HepG2 (cell line): ENCODE data around the gene HARS2. TPM values are rescaled to one million over a fixed set of nuclear protein-coding genes. Genes with fewer than 3 reads are reported as not detected.

Experiments
- ATAC-seq: fragments of 200-7000 bp; cut with Tn5 transposase; 3 replicates; pipeline ENCODE4 v1.9.1; 2020; ENCODE audit warnings: mild to moderate bottlenecking, moderate library complexity
- BruUV-seq: library from RNA; stranded (reverse); fragments of 400-500 nt; replicated peaks from 2 replicates; lab custom pipeline; 2021; lab: Mats Ljungman, UMichigan
- CTCF ChIA-PET: fragments of 300-600 bp; formaldehyde crosslinking; extraction: SDS; loops from one replicate; lab custom pipeline; 2021; ENCODE audit warnings: low total read pairs, inconsistent platforms, low intra/inter-chr PET ratio; lab: Yijun Ruan, JAX
- POLR2A ChIA-PET: fragments of 350-600 bp; sonication (Branson Sonifier 250); formaldehyde crosslinking; loops from one replicate; lab custom pipeline; 2020; ENCODE audit warnings: antibody characterized with exemption, inconsistent platforms; lab: Yijun Ruan, JAX
- DNase-seq: peaks from one replicate; pipeline ENCODE4 v3.0.0-alpha.2; 2015; ENCODE audit warnings: low spot score
- FAIRE-seq: peaks from 3 replicates; lab custom pipeline; 2011; peaks lifted over from hg19 to GRCh38; lab: Jason Lieb, UNC
- H2AFZ ChIP-seq: one replicate; pipeline ENCODE4 v1.6.1; 2011; ENCODE audit warnings: low read length, inconsistent platforms
- H3K27ac ChIP-seq: fragments of 300-600 bp; 3 replicates; pipeline ENCODE4 v1.8.0; 2011; ENCODE audit warnings: mixed run types, mild to moderate bottlenecking, mixed read lengths, low read length, inconsistent platforms; ENCODE audit not compliant: insufficient read depth; ENCODE audit errors: extremely low read length
- H3K27me3 ChIP-seq, 2 experiments: fragments of 200-600 bp in 1 of 2; 2 replicates in 1 of 2; 3 replicates in 1 of 2; pipeline versions ENCODE4 v1.6.0 to v1.8.0; 2011; ENCODE audit warnings: low read length in 2 of 2, mild to moderate bottlenecking in 2 of 2, moderate library complexity in 2 of 2, inconsistent platforms in 1 of 2; ENCODE audit not compliant: insufficient read depth in 2 of 2, control insufficient read depth in 1 of 2
- H3K36me3 ChIP-seq, 2 experiments: fragments of 200-600 bp in 1 of 2; replicated peaks in 1 of 2; 2 replicates in 1 of 2; 3 replicates in 1 of 2; pipeline versions ENCODE4 v1.5.1 to v1.8.0; 2011; ENCODE audit warnings: low read length in 2 of 2, inconsistent platforms in 1 of 2; ENCODE audit not compliant: insufficient read depth in 2 of 2, control insufficient read depth in 1 of 2
- H3K4me1 ChIP-seq: 2 replicates; pipeline ENCODE4 v1.5.1; 2012; ENCODE audit warnings: low read length, inconsistent platforms; ENCODE audit not compliant: insufficient read depth
- H3K4me2 ChIP-seq: 2 replicates; pipeline ENCODE4 v1.6.0; 2011; ENCODE audit warnings: low read depth, low read length, inconsistent platforms
- H3K4me3 ChIP-seq, 3 experiments: fragments of 200-600 bp in 1 of 3; sonication (generic), shearing (Covaris generic) in 1 of 3; replicated peaks in 1 of 3; 2 replicates each; pipeline ENCODE4 v1.5.1; 2011 to 2016; ENCODE audit warnings: low read length in 3 of 3, inconsistent platforms in 2 of 3, low read depth in 2 of 3, mild to moderate bottlenecking in 2 of 3, control low read depth in 1 of 3, mixed read lengths in 1 of 3; ENCODE audit not compliant: insufficient read depth in 1 of 3
- H3K79me2 ChIP-seq: one replicate; pipeline ENCODE4 v1.6.1; 2011; ENCODE audit warnings: low read length, inconsistent platforms; ENCODE audit not compliant: insufficient read depth
- H3K9ac ChIP-seq: 2 replicates; pipeline ENCODE4 v1.6.0; 2011; ENCODE audit warnings: mild to moderate bottlenecking, low read depth, low read length, inconsistent platforms; ENCODE audit not compliant: insufficient read depth
- H3K9me3 ChIP-seq: 2 replicates; pipeline ENCODE4 v1.5.1; 2012; ENCODE audit warnings: mild to moderate bottlenecking, low read length
- H4K20me1 ChIP-seq: 2 replicates; pipeline ENCODE4 v1.6.0; 2011; ENCODE audit warnings: inconsistent platforms, mild to moderate bottlenecking, low read length, moderate library complexity; ENCODE audit not compliant: insufficient read depth
- FIP1L1 ChIP-seq: fragments of 200-400 bp; formaldehyde crosslinking; IDR thresholded peaks from 2 replicates; pipeline ENCODE4 v1.6.1; 2018; ENCODE audit warnings: low read depth, mild to moderate bottlenecking, low read length, moderate library complexity, borderline replicate concordance; ENCODE audit not compliant: insufficient read depth
- ZNF34 ChIP-seq: sonication (generic); formaldehyde crosslinking; IDR thresholded peaks from 2 replicates; pipeline ENCODE4 v1.4.0; 2020; ENCODE audit warnings: mild to moderate bottlenecking, missing genetic modification reagents, borderline replicate concordance
- ZNF598 ChIP-seq: sonication (generic); formaldehyde crosslinking; IDR thresholded peaks from 2 replicates; pipeline ENCODE4 v1.5.1; 2020; ENCODE audit warnings: mild to moderate bottlenecking, missing genetic modification reagents, borderline replicate concordance
- WGBS: methylation state at CpG from one replicate; pipeline ENCODE4 v1.1.6; 2017; ENCODE audit warnings: low lambda C conversion rate; 5-methylcytosine and 5-hydroxymethylcytosine counted together
- in situ Hi-C: cut with HindIII; loops from 2 replicates; pipeline ENCODE4 v1.10.0; 2017; ENCODE audit warnings: low pct_unique_long_range_greater_than_20kb; ENCODE audit not compliant: extremely low pct_ligation_motif_present
- intact Hi-C: fragments of 100-400 bp; cut with micrococcal nuclease; formaldehyde crosslinking; loops from one replicate; pipeline ENCODE4 v1.10.0; 2022; ENCODE audit not compliant: unreplicated experiment
- polyA plus RNA-seq, 8 experiments: library from polyadenylated mRNA; depleted of rRNA in 3 of 8; stranded (reverse) in 7 of 8; unstranded in 1 of 8; fragments of >200 nt; fragmentation: Illumina TruSeq in 4 of 8; extraction: Trizol in 4 of 8; gene quantifications; 2 replicates each; pipeline versions ENCODE4 v1.2.1 to v1.2.3, GENCODE V29; 2011 to 2016; ENCODE audit warnings: low read depth in 4 of 8, missing spikeins in 1 of 8, mixed read lengths in 1 of 8; ENCODE audit not compliant: insufficient read depth in 1 of 8
- total RNA-seq, 5 experiments: library from RNA; depleted of rRNA; stranded (reverse); fragments of >200 nt; fragmentation: Illumina TruSeq; extraction: Trizol; gene quantifications; 2 replicates each; pipeline ENCODE4 v1.2.3, GENCODE V29; 2016; ENCODE audit warnings: low read depth in 1 of 5
- TF ChIP-seq, protein P1 (sequence below): sonication (generic); formaldehyde crosslinking; IDR thresholded peaks from 2 replicates; pipeline ENCODE4 v1.5.0; 2020; ENCODE audit warnings: mild to moderate bottlenecking, missing genetic modification reagents, borderline replicate concordance
- TF ChIP-seq, protein P2 (sequence below): IDR thresholded peaks from 2 replicates; pipeline ENCODE4 v1.6.1; 2016; ENCODE audit warnings: control low read depth

The HARS2 gene
- total and polyA plus RNA-seq, 2 of the 13 experiments (the other 11 are each of a cell fraction or from before 2014, with no cell fraction given): 17.9 to 25.8 TPM

GRCh38 chr5:140694276-140694675 lies 3.0 kb downstream of the HARS2 start:
- no peak for DNase-seq
- BruUV-seq: no TSS peak
- intact Hi-C loops: no loop called here
- Histone ChIP-seq H3K4me2 (no peak overlapping the region), H3K9ac (no peak overlapping the region), H3K27ac (no peak overlapping the region), H3K79me2 (peaks cover 36% of the 10 kb centered on the region), H3K9me3 (no peaks in the 10 kb centered on the region), H2AFZ (no peak overlapping the region), H4K20me1 (no peaks in the 10 kb centered on the region), H3K36me3 (peaks cover 15 to 55% of the 10 kb centered on the region in 2 experiments), H3K4me3 (no peak overlapping the region), H3K4me1 (peaks cover 28% of the 10 kb centered on the region), H3K27me3 (no peaks in the 10 kb centered on the region; a peak in 1 of 5 replicates)
- WGBS: 95% methylated on average over 5 of the region's 5 CpGs
- in situ Hi-C loops: no loop called here
- CTCF ChIA-PET: no interaction called here
- POLR2A ChIA-PET: no interaction called here
- TF ChIP-seq, protein P1, sequence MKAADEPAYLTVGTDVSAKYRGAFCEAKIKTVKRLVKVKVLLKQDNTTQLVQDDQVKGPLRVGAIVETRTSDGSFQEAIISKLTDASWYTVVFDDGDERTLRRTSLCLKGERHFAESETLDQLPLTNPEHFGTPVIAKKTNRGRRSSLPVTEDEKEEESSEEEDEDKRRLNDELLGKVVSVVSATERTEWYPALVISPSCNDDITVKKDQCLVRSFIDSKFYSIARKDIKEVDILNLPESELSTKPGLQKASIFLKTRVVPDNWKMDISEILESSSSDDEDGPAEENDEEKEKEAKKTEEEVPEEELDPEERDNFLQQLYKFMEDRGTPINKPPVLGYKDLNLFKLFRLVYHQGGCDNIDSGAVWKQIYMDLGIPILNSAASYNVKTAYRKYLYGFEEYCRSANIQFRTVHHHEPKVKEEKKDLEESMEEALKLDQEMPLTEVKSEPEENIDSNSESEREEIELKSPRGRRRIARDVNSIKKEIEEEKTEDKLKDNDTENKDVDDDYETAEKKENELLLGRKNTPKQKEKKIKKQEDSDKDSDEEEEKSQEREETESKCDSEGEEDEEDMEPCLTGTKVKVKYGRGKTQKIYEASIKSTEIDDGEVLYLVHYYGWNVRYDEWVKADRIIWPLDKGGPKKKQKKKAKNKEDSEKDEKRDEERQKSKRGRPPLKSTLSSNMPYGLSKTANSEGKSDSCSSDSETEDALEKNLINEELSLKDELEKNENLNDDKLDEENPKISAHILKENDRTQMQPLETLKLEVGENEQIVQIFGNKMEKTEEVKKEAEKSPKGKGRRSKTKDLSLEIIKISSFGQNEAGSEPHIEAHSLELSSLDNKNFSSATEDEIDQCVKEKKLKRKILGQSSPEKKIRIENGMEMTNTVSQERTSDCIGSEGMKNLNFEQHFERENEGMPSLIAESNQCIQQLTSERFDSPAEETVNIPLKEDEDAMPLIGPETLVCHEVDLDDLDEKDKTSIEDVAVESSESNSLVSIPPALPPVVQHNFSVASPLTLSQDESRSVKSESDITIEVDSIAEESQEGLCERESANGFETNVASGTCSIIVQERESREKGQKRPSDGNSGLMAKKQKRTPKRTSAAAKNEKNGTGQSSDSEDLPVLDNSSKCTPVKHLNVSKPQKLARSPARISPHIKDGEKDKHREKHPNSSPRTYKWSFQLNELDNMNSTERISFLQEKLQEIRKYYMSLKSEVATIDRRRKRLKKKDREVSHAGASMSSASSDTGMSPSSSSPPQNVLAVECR (CRISPR knock-in tag): no peak
- TF ChIP-seq FIP1L1 (no peak), ZNF598 (CRISPR knock-in tag) (no peak), ZNF34 (CRISPR knock-in tag) (no peak)
- TF ChIP-seq, protein P2, sequence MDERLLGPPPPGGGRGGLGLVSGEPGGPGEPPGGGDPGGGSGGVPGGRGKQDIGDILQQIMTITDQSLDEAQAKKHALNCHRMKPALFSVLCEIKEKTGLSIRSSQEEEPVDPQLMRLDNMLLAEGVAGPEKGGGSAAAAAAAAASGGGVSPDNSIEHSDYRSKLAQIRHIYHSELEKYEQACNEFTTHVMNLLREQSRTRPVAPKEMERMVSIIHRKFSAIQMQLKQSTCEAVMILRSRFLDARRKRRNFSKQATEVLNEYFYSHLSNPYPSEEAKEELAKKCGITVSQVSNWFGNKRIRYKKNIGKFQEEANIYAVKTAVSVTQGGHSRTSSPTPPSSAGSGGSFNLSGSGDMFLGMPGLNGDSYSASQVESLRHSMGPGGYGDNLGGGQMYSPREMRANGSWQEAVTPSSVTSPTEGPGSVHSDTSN (CRISPR knock-in tag): no peak
- no peak for FAIRE-seq
- ATAC-seq: no peak
